Measurements from ENCODE around the gene RNF114. TPM values are rescaled to one million over a fixed set of nuclear protein-coding genes. Genes with fewer than 3 reads are reported as not detected.
A peak's percentile ranks its signal among the peaks of the same experiment; 100 is the strongest.

Gene RNF114
- polyA plus RNA-seq, 1 experiment = 69.6 TPM

GRCh38 chr20:49945306-49945700, 9.1 kb downstream of the RNF114 start:
- Histone ChIP-seq H3K27ac (ENCODE audit: low read depth, low read length) (no peak overlapping the region), H3K9me3 (ENCODE audit: control insufficient read depth, insufficient read depth, low read length) (no peaks in the 10 kb centered on the region), H3K4me3 (ENCODE audit: low read depth, low read length) (no peak overlapping the region), H3K27me3 (ENCODE audit: control insufficient read depth, insufficient read depth, low read length) (no peaks in the 10 kb centered on the region)
- POLR2A ChIA-PET = interaction anchor here (0.7 kb wide), 1 partner anchor 15 kb away, joined by 4 read pairs; no protein-coding TSS in a partner anchor
- no peak for DNase-seq (ENCODE audit: low read depth, low spot score)
- CTCF ChIA-PET = interaction anchor here (0.6 kb wide), 1 partner anchor 234 kb away, joined by 4 read pairs; no protein-coding TSS in a partner anchor
- no peak for TF ChIP-seq CTCF (IDR thresholded peaks at IDR 0.05; ENCODE audit: low read depth, low read length)

DNA sequence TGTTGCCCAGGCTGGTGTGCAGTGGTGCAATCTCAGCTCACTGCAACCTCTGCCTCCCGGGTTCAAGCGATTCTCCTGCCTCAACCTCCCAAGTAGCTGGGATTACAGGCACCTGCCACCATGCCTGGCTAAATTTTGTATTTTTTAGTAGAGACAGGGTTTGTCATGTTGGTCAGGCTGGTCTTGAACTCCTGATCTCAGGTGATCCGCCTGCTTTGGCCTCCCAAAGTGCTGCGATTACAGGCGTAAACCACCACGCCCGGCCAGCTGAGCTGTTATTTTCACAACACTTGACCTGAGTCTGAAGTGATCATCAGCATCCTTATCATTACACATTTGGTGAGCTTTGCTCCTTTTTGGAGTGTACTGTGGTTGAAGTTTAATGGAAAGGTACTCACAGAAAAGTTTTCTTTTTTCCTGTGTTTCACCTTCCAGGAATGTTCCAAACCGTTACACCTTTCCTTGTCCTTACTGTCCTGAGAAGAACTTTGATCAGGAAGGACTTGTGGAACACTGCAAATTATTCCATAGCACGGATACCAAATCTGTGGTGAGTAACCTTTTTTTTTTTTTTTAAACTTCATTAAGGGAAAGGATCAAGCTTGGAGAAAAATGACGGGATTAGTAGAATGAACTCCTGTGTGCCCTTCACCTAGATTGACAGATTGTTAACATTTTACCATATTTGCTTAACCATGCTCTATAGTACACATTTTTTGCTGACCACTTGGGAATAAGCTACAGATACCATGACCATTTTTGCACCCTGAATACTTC, 9.7 kb downstream of the RNF114 start:
- Histone ChIP-seq H3K4me3 (ENCODE audit: low read depth, low read length) (no peak overlapping the region), H3K27me3 (ENCODE audit: control insufficient read depth, insufficient read depth, low read length) (no peaks in the 10 kb centered on the region), H3K9me3 (ENCODE audit: control insufficient read depth, insufficient read depth, low read length) (no peaks in the 10 kb centered on the region), H3K27ac (ENCODE audit: low read depth, low read length) (no peak overlapping the region)
- POLR2A ChIA-PET = interaction anchor here (0.6 kb wide), 1 partner anchor 22 kb away, joined by 3 read pairs; no protein-coding TSS in a partner anchor
- no peak for TF ChIP-seq CTCF (IDR thresholded peaks at IDR 0.05; ENCODE audit: low read depth, low read length)
- CTCF ChIA-PET = interaction anchor here (0.6 to 1.1 kb wide), 2 partner anchors 140 to 235 kb away, joined by 4 read pairs; no protein-coding TSS in a partner anchor
- DNase-seq (ENCODE audit: low read depth, low spot score) = no peak

- H3K27ac ChIP-seq (ENCODE audit: low read depth, low read length) = peak overlapping the region; percentile 100
- no peak for DNase-seq (ENCODE audit: low read depth, low spot score)
- H3K4me3 ChIP-seq (ENCODE audit: low read depth, low read length) = no peak overlapping the region
- POLR2A ChIA-PET = interaction anchor here (0.7 to 2.4 kb wide), 4 partner anchors 11 to 143 kb away, joined by 3 to 21 read pairs (median 5); partner anchors contain the start of gene RNF114
- H3K27me3 ChIP-seq (ENCODE audit: control insufficient read depth, insufficient read depth, low read length) = no peaks in the 10 kb centered on the region
- CTCF ChIA-PET = interaction anchor here (0.6 to 3.5 kb wide), 3 partner anchors 123 to 519 kb away, joined by 5 to 13 read pairs (median 10); no protein-coding TSS in a partner anchor
- no peaks in the 10 kb centered on the region for H3K9me3 ChIP-seq (ENCODE audit: control insufficient read depth, insufficient read depth, low read length)
- no peak for TF ChIP-seq CTCF (IDR thresholded peaks at IDR 0.05; ENCODE audit: low read depth, low read length)
Observed at GRCh38 chr20:49948178-49948577, 12.0 kb downstream of the RNF114 start.

GRCh38 chr20:49948809-49949507, 12.8 kb downstream of the RNF114 start:
- DNase-seq (ENCODE audit: low read depth, low spot score) = peak; percentile 92
- H3K27ac ChIP-seq (ENCODE audit: low read depth, low read length) = peak overlapping the region; percentile 100
- no peak for TF ChIP-seq CTCF (IDR thresholded peaks at IDR 0.05; ENCODE audit: low read depth, low read length)
- no peaks in the 10 kb centered on the region for H3K27me3 ChIP-seq (ENCODE audit: control insufficient read depth, insufficient read depth, low read length)
- no peaks in the 10 kb centered on the region for H3K9me3 ChIP-seq (ENCODE audit: control insufficient read depth, insufficient read depth, low read length)
- POLR2A ChIA-PET = interaction anchor here (0.9 to 2.4 kb wide), 3 partner anchors 11 to 142 kb away, joined by 3 to 21 read pairs (median 5); partner anchors contain the start of gene RNF114
- CTCF ChIA-PET = interaction anchor here (1.4 to 3.5 kb wide), 2 partner anchors 122 to 136 kb away, joined by 5 to 13 read pairs; no protein-coding TSS in a partner anchor
- H3K4me3 ChIP-seq (ENCODE audit: low read depth, low read length) = no peak overlapping the region
